Caco-2 (cell line): Measurements from ENCODE around the gene SETD9. TPM values are rescaled to one million over a fixed set of nuclear protein-coding genes. Genes with fewer than 3 reads are reported as not detected.

Source experiments
- BruUV-seq: library from RNA; stranded (reverse); fragments of 400-500 nt; replicated peaks from 2 replicates; lab custom pipeline; 2021; lab: Mats Ljungman, UMichigan
- CTCF ChIA-PET: fragments of 300-600 bp; sonication (Branson Sonifier 250); formaldehyde crosslinking; loops from one replicate; lab custom pipeline; 2022; ENCODE audit warnings: antibody characterized with exemption; lab: Charles Lee
- POLR2A ChIA-PET: fragments of 300-600 bp; sonication (Branson Sonifier 250); formaldehyde crosslinking; loops from one replicate; lab custom pipeline; 2022; ENCODE audit warnings: antibody characterized with exemption; lab: Charles Lee
- DNase-seq, 2 experiments: peaks; one replicate each; pipeline versions ENCODE4 v3.0.0 to v3.0.0-alpha.2; 2020 to 2022
- H3K27me3 ChIP-seq: replicated peaks from 2 replicates; pipeline ENCODE4 v1.6.0; 2011; ENCODE audit warnings: low read length; ENCODE audit not compliant: control insufficient read depth, insufficient read depth
- H3K36me3 ChIP-seq: 2 replicates; pipeline ENCODE4 v1.5.1; 2011; ENCODE audit warnings: low read length; ENCODE audit not compliant: control insufficient read depth, insufficient read depth
- H3K4me1 ChIP-seq: fragments of 250-450 bp; sonication (Bioruptor Pico); 2 replicates; pipeline ENCODE4 v1.5.1; 2020; ENCODE audit warnings: mild to moderate bottlenecking
- H3K4me3 ChIP-seq: 2 replicates; pipeline ENCODE4 v1.5.1; 2011; ENCODE audit warnings: low read depth, mild to moderate bottlenecking, control low read depth, low read length
- H3K9me3 ChIP-seq: fragments of 250-450 bp; sonication (Bioruptor Pico); 2 replicates; pipeline ENCODE4 v1.5.1; 2020; ENCODE audit warnings: mild to moderate bottlenecking, moderate library complexity
- H3K27ac Mint-ChIP-seq: one replicate; pipeline ENCODE4 v1.8.0; 2022; ENCODE audit warnings: mixed read lengths; ENCODE audit not compliant: unreplicated experiment
- H3K27me3 Mint-ChIP-seq: one replicate; pipeline ENCODE4 v1.8.0; 2022; ENCODE audit warnings: mixed read lengths; ENCODE audit not compliant: insufficient read depth, unreplicated experiment
- H3K36me3 Mint-ChIP-seq: one replicate; pipeline ENCODE4 v1.8.0; 2022; ENCODE audit warnings: mild to moderate bottlenecking, mixed read lengths; ENCODE audit not compliant: insufficient read depth, unreplicated experiment
- H3K4me1 Mint-ChIP-seq: one replicate; pipeline ENCODE4 v1.8.0; 2022; ENCODE audit warnings: low read depth, mixed read lengths; ENCODE audit not compliant: unreplicated experiment
- H3K4me3 Mint-ChIP-seq: one replicate; pipeline ENCODE4 v1.8.0; 2022; ENCODE audit warnings: mild to moderate bottlenecking, moderate library complexity, mixed read lengths; ENCODE audit not compliant: unreplicated experiment
- H3K9me3 Mint-ChIP-seq: one replicate; pipeline ENCODE4 v1.8.0; 2022; ENCODE audit warnings: mixed read lengths; ENCODE audit not compliant: unreplicated experiment
- intact Hi-C: fragments of 100-400 bp; cut with micrococcal nuclease; formaldehyde crosslinking; loops from one replicate; pipeline ENCODE4 v1.10.0; 2022; ENCODE audit not compliant: unreplicated experiment
- total RNA-seq: library from RNA; stranded (reverse); gene quantifications from 2 replicates; pipeline ENCODE4 v1.2.3, GENCODE V29; 2022
- TF ChIP-seq, protein P1 (sequence below), 2 experiments: fragments of 200-600 bp in 1 of 2; IDR thresholded peaks; 1 replicate in 1 of 2; 2 replicates in 1 of 2; pipeline versions ENCODE4 v1.5.1 to v1.8.0; 2011 to 2022; ENCODE audit warnings: antibody characterized with exemption in 1 of 2, control low read depth in 1 of 2, inconsistent platforms in 1 of 2, low read depth in 1 of 2, low read length in 1 of 2, mild to moderate bottlenecking in 1 of 2, moderate library complexity in 1 of 2; ENCODE audit not compliant: insufficient read depth in 1 of 2, severe bottlenecking in 1 of 2, unreplicated experiment in 1 of 2

The SETD9 gene
- total RNA-seq, 1 experiment from 2014 or later: 10.5 TPM

GRCh38 chr5:56947052-56947451 is 37.7 kb downstream of the SETD9 start:
- H3K4me1 ChIP-seq: peaks cover 8% of the 10 kb centered on the region
- intact Hi-C loops: no loop called here
- H3K9me3 ChIP-seq: no peaks in the 10 kb centered on the region
- Mint-ChIP-seq H3K9me3 (no peaks in the 10 kb centered on the region), H3K4me3 (no peak overlapping the region), H3K4me1 (no peaks in the 10 kb centered on the region), H3K27me3 (no peaks in the 10 kb centered on the region), H3K36me3 (peaks cover 70% of the 10 kb centered on the region), H3K27ac (no peak overlapping the region)
- no TSS peak for BruUV-seq
- H3K36me3 ChIP-seq: peaks cover 4% of the 10 kb centered on the region; the same call in 1 of the 2 replicates
- TF ChIP-seq, protein P1, sequence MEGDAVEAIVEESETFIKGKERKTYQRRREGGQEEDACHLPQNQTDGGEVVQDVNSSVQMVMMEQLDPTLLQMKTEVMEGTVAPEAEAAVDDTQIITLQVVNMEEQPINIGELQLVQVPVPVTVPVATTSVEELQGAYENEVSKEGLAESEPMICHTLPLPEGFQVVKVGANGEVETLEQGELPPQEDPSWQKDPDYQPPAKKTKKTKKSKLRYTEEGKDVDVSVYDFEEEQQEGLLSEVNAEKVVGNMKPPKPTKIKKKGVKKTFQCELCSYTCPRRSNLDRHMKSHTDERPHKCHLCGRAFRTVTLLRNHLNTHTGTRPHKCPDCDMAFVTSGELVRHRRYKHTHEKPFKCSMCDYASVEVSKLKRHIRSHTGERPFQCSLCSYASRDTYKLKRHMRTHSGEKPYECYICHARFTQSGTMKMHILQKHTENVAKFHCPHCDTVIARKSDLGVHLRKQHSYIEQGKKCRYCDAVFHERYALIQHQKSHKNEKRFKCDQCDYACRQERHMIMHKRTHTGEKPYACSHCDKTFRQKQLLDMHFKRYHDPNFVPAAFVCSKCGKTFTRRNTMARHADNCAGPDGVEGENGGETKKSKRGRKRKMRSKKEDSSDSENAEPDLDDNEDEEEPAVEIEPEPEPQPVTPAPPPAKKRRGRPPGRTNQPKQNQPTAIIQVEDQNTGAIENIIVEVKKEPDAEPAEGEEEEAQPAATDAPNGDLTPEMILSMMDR (IDR thresholded peaks at IDR 0.05; ENCODE audit: insufficient read depth in 1 of 2, low read depth in 1 of 2, low read length in 1 of 2, severe bottlenecking in 1 of 2, unreplicated experiment in 1 of 2): no peak
- no peak overlapping the region for H3K4me3 ChIP-seq
- ChIA-PET CTCF (no interaction called here), POLR2A (no interaction called here)
- no peak for DNase-seq
- no peaks in the 10 kb centered on the region for H3K27me3 ChIP-seq

DNA sequence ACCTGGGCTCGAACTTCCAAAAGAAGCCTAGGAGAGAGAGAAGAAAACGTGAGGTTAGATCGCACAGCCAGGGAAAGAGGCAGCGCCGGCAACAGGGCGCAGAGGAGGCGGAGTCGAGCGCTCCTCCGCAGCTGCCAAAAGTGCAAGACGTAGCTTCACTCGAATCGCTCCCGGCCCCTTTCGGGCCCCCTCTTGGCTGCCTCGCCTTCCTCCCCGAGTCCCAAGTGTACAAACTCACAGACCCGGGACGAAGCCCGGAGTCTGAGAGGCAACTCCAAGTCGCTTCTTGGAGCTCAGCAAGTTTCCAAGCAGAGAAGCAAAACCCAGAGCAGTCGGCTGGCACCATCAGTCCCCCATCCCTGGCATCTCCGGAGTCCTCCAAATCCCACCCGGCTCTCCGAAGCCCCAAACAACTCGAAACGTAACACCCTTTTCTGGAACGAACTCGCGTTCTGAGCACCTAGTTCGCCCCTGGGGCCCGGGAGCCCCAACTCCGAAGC is 41.3 kb downstream of the SETD9 start:
- no peaks in the 10 kb centered on the region for H3K9me3 ChIP-seq
- H3K9me3 Mint-ChIP-seq: no peaks in the 10 kb centered on the region
- H3K4me3 ChIP-seq: peak overlapping the region; percentile 57
- H3K4me1 Mint-ChIP-seq: peaks cover 11% of the 10 kb centered on the region
- no peaks in the 10 kb centered on the region; the same call in 1 of the 2 replicates for H3K36me3 ChIP-seq
- H3K36me3 Mint-ChIP-seq: peaks cover 48% of the 10 kb centered on the region
- intact Hi-C loops: no loop called here
- TF ChIP-seq, protein P1 (IDR thresholded peaks at IDR 0.05; ENCODE audit: insufficient read depth in 1 of 2, low read depth in 1 of 2, low read length in 1 of 2, severe bottlenecking in 1 of 2, unreplicated experiment in 1 of 2): no peak
- peaks cover 25% of the 10 kb centered on the region for H3K4me1 ChIP-seq
- no peaks in the 10 kb centered on the region for H3K27me3 Mint-ChIP-seq
- H3K4me3 Mint-ChIP-seq: peak overlapping the region; percentile 73
- no peaks in the 10 kb centered on the region for H3K27me3 ChIP-seq
- POLR2A ChIA-PET: interaction anchor here (0.5 to 1.1 kb wide), 3 partner anchors 41 to 245 kb away, joined by 4 to 5 read pairs (median 4); partner anchors contain the start of gene GPBP1
- DNase-seq: peak; percentile 57 to 60
- H3K27ac Mint-ChIP-seq: peak overlapping the region; percentile 72
- no TSS peak for BruUV-seq
- CTCF ChIA-PET: interaction anchor here (0.8 to 1.3 kb wide), 4 partner anchors 11 to 188 kb away, joined by 4 to 10 read pairs (median 4); no protein-coding TSS in a partner anchor

DNA sequence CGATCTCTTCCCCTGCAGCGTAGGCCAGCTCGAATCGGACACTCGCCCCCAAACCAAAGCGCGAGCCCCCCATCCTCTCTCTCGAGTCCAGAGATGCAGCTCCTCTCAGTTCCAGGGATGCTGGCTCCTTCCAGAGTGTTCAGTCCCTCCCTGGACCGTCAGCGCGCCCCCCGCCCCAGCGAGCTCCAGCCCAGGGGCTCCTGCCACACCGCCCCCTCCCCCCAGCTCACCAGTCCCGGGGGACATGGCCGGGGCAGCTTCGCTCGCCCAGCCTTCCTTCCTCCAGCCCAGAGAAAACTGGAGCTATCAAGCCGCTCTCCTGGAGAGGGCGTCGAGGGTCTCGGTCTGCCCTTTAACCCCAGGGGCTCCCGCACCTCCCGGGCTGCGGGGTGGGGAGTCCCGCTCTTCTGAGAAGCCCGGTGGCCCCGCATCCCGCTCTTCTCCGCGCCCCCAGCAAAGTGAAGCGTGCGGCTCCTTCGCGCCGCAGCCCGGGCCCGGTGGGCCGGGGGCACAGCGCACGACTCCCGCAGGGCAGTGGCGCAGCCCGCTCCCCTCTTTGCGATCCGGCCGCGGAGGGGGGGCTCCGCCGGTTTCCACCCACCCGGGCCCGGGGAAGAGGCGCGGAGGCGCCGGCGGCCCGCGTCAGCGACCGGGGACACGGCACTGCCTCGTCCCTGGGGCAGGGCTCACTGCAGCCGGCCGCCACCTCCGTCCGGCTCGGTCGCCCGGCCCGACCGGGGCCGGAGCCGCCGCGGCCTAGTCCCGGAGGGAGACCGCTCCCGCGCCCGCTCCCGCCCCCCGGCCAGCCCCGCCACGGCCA is 41.9 kb downstream of the SETD9 start:
- Histone ChIP-seq H3K36me3 (no peaks in the 10 kb centered on the region; the same call in 1 of the 2 replicates), H3K27me3 (no peaks in the 10 kb centered on the region), H3K4me3 (peak overlapping the region; percentile 57), H3K4me1 (peaks cover 25% of the 10 kb centered on the region), H3K9me3 (no peaks in the 10 kb centered on the region)
- H3K9me3 Mint-ChIP-seq: no peaks in the 10 kb centered on the region
- H3K27ac Mint-ChIP-seq: peak overlapping the region; percentile 72
- H3K27me3 Mint-ChIP-seq: no peaks in the 10 kb centered on the region
- CTCF ChIA-PET: interaction anchor here (0.7 to 1.3 kb wide), 6 partner anchors 11 to 1017 kb away, joined by 4 to 10 read pairs (median 4); no protein-coding TSS in a partner anchor
- TF ChIP-seq, protein P1 (IDR thresholded peaks at IDR 0.05; ENCODE audit: insufficient read depth in 1 of 2, low read depth in 1 of 2, low read length in 1 of 2, severe bottlenecking in 1 of 2, unreplicated experiment in 1 of 2): peak in 1 of 2 experiments; percentile 9
- H3K36me3 Mint-ChIP-seq: peaks cover 42% of the 10 kb centered on the region
- BruUV-seq: no TSS peak
- DNase-seq: peak; percentile 49 to 59
- intact Hi-C loops: no loop called here
- POLR2A ChIA-PET: interaction anchor here (0.5 to 1.1 kb wide), 4 partner anchors 11 to 222 kb away, joined by 4 to 9 read pairs (median 4); partner anchors contain the start of gene GPBP1
- peaks cover 11% of the 10 kb centered on the region for H3K4me1 Mint-ChIP-seq
- peak overlapping the region; percentile 73 for H3K4me3 Mint-ChIP-seq
